NCI-H1048 (cell line): Measurements from ENCODE around the gene SERPINA5.
"Not testable (repeated sequence)": the region's sequence is repeated elsewhere in the genome, so short reads cannot be mapped to it uniquely, and the experiment has no call there.

Experiments
- DNase-seq: peaks from one replicate; lab custom pipeline; 2025; lab: John Stamatoyannopoulos, UW

SERPINA5 gene

GRCh38 chr14:94598816-94599655, 17.8 kb downstream of the SERPINA5 start:
- no peak for DNase-seq

GRCh38 chr14:94599656-94600004, 18.4 kb downstream of the SERPINA5 start:
- DNase-seq: no peak

GRCh38 chr14:94600148-94600545, 18.9 kb downstream of the SERPINA5 start:
- no peak for DNase-seq

- DNase-seq: no peak
These were observed 20.7 kb downstream of the SERPINA5 start for GRCh38 chr14:94601884-94602391.

GRCh38 chr14:94602722-94603121, 21.5 kb downstream of the SERPINA5 start:
- DNase-seq: no peak

GRCh38 chr14:94605361-94605760, 24.1 kb downstream of the SERPINA5 start:
- DNase-seq: no peak

GRCh38 chr14:94608966-94609365, 27.7 kb downstream of the SERPINA5 start:
- DNase-seq: not testable (repeated sequence)

- no peak for DNase-seq
These were observed 30.0 kb downstream of the SERPINA5 start for GRCh38 chr14:94611179-94611578.

GRCh38 chr14:94612174-94612573, 30.9 kb downstream of the SERPINA5 start, which contains the start of gene SERPINA3:
Gene SERPINA3, plus strand, starts transcription at chr14:94612391. Its CDS starts 2,051 bp downstream, at chr14:94614442.
- DNase-seq: no peak

GRCh38 chr14:94612580-94613554, 31.6 kb downstream of the SERPINA5 start:
- DNase-seq: no peak

- no peak for DNase-seq
These were observed 32.8 kb downstream of the SERPINA5 start for GRCh38 chr14:94613720-94614644.

- DNase-seq: no peak
These were observed 33.6 kb downstream of the SERPINA5 start for GRCh38 chr14:94614802-94615201.

- no peak for DNase-seq
These were observed 34.0 kb downstream of the SERPINA5 start for GRCh38 chr14:94615254-94615653.

- DNase-seq: no peak
These were observed 34.8 kb downstream of the SERPINA5 start for GRCh38 chr14:94615823-94616570.

GRCh38 chr14:94617366-94617941, 36.2 kb downstream of the SERPINA5 start:
- no peak for DNase-seq

- no peak for DNase-seq
These were observed 37.0 kb downstream of the SERPINA5 start for GRCh38 chr14:94617988-94618822.

GRCh38 chr14:94619297-94619696, 38.1 kb downstream of the SERPINA5 start:
- DNase-seq: no peak

GRCh38 chr14:94620597-94620996, 39.4 kb downstream of the SERPINA5 start:
- DNase-seq: no peak

GRCh38 chr14:94621358-94622134, 40.3 kb downstream of the SERPINA5 start:
- DNase-seq: no peak
